NCI-H748 (cell line): ENCODE measurements around the gene UBA1.
"Not testable (repeated sequence)": the region's sequence is repeated elsewhere in the genome, so short reads cannot be mapped to it uniquely, and the experiment has no call there.

Experiments used
- DNase-seq: peaks from one replicate; lab custom pipeline; 2025; ENCODE audit not compliant: unreplicated experiment; lab: John Stamatoyannopoulos, UW

Gene UBA1

DNA sequence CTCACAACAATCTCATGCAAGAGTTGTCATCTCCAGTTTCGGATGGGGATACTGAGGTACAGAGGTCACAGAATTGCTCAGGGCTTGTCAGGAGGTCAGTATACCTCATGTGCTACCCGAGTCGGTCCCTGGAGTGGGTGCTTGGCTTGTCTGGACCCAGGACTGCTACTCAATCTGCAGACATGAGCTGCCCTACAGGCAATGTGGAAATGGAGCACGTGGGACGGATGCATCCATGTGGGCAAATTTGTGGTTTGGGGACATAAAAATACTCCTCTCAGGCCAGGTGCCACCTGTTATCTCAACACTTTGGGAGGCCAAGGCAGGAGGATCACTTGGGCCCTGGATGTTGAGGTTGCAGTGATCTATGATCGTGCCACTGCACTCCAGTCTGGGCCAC, 54.9 kb downstream of the UBA1 start:
- DNase-seq = no peak

DNA sequence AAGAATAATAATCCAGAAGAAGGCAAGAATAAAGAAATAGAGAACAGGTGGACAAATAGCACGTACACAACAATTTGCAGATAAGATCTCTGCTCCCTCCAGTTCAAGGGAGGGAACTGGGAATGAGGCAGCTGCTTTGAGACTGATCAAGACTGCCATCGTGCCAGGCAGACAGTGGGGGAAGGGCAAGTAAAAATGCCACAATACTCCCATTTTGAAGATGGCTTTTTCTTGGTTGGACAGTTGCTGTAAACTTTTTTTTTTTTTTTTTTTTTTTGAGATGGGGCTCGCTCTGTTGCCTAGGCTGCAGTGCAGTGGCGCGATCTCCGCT, 56.4 kb downstream of the UBA1 start:
- DNase-seq = no peak

DNA sequence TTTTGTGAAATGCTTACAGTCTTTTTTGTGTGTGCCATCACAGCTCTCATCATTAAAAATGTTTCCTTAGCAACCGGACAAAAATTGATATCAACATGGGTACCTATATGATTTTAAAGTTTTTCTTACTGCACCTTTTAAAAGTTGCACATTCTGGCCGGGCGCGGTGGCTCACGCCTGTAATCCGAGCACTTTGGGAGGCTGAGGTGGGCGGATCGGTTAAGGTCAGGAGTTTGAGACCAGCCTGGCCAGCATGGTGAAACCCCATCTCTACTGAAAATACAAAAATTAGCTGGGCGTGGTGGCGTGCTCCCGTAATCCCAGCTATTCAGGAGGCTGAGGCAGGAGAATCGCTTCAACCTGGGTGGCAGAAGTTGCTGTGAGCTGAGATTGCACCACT, 64.0 kb downstream of the UBA1 start:
- not testable (repeated sequence) for DNase-seq
